NCI-H774 (cell line): Measurements from ENCODE around the gene EHBP1L1.

Experiments used
- DNase-seq: peaks from one replicate; lab custom pipeline; 2025; lab: John Stamatoyannopoulos, UW

Gene EHBP1L1

GRCh38 chr11:65595131-65595530, 19.3 kb downstream of the EHBP1L1 start:
- DNase-seq: no peak

GRCh38 chr11:65595543-65596281, 19.9 kb downstream of the EHBP1L1 start, which contains the start of gene KCNK7:
Gene KCNK7 (minus strand): TSS chr11:65595800. CDS start chr11:65595772, 28 bp downstream.
- no peak for DNase-seq

DNA sequence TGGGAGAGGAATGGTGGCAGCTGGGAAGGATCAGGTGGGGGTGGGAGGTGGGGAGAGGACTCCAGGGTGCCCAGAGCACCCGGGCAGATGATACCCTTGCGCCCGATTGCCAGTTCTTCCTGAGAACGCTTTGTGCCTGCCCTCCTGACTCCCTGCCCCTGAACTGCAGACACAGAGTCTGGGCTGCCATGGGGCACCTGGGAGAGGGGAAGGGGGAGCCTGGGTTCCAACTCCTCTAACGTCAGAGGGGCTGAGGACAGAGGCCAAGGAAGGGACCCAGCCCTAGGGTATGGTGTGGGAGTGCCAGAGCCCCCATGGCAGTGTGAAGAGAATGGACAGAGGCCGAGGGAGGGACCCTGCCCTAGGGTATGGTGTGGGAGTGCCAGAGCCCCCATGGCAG, 20.7 kb downstream of the EHBP1L1 start:
- DNase-seq: no peak

- no peak for DNase-seq
Measured at GRCh38 chr11:65598258-65598699, 22.4 kb downstream of the EHBP1L1 start.

DNA sequence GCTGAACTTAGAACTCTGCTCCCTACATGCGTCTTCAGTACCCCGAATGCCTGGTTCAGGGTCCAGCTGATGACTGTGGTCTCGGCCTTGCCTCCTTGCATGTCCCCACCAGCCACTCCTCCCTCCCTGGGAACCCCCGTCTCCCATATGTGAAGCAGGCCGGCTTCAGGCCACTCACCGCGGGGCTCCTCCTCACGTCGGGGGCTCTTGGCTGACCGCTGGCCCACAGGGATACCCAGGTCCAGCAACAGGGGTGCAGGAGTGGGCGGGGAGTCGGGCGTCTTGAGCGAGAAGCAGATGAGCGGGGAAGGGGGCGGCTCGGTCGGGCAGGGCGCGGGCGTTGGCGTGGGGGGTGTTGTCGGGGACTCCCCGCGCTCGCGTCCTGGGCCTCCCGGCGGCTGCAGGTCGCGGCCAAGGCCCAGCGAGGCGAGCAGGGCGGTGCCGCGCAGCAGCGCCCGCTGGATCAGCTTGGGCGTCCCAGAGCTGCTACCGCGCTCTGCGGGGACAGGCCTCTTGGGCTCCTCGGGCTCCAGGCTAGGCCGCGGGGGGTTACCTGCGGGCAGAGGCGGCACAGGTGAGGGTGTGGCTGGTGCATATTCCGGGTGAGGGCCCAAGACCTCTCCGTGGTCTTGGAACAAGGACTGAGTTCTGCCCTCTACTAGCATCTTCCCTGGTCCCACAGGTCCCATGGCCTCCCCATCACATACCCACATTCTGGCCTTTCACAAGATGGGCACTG, 23.5 kb downstream of the EHBP1L1 start:
- no peak for DNase-seq

DNA sequence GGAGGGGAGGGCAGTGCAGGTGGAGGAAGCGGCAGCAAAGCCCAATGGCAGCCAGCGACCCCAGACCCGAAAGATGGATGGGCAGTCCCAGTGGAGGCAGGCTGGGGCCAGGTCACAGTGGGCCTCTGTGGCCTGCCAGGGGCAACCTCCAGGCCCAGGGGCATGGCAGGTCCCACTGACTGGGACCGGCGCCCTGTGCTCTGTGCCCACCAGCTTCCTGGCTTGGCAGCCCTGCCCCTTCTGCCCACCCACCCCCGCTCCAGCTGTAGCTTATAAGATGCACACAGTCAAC, 24.0 kb downstream of the EHBP1L1 start:
- DNase-seq: no peak

GRCh38 chr11:65604258-65604657, 28.4 kb downstream of the EHBP1L1 start:
- DNase-seq: no peak

DNA sequence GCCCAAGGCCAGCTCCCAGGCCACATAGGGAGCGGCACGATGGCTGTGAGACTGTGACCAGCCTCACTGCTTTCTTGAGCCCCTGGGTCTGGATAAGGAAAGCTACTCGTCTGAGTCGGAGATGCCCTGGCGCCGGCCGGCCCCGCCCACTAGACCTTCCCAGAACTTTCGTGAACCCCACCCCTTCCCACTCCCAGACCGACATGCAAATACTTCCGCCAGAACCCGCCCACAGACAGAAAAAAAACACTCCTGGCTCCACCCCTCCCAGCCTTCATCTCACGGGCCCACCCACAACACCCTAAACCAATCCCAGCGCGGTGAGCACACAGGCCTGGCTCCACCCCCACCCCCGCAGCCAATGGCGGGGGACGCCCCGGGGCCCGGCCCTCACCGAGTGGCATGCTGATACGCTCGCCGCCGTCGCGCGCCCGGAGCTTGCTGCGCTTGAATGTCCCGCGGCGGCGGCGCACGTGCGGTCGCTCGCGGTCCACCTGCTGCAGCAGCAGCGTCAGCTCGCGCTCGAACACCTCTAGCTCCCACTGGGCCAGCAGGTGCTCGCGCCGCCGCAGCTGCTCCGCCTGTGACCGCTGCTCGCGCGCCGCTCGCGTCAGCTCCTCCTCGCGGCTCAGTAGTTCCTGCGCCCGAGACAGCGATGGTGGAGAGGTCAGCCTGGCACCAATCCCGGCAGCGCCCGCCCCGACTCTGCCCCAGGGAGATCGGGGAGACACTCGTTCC, 31.2 kb downstream of the EHBP1L1 start:
- no peak for DNase-seq

DNA sequence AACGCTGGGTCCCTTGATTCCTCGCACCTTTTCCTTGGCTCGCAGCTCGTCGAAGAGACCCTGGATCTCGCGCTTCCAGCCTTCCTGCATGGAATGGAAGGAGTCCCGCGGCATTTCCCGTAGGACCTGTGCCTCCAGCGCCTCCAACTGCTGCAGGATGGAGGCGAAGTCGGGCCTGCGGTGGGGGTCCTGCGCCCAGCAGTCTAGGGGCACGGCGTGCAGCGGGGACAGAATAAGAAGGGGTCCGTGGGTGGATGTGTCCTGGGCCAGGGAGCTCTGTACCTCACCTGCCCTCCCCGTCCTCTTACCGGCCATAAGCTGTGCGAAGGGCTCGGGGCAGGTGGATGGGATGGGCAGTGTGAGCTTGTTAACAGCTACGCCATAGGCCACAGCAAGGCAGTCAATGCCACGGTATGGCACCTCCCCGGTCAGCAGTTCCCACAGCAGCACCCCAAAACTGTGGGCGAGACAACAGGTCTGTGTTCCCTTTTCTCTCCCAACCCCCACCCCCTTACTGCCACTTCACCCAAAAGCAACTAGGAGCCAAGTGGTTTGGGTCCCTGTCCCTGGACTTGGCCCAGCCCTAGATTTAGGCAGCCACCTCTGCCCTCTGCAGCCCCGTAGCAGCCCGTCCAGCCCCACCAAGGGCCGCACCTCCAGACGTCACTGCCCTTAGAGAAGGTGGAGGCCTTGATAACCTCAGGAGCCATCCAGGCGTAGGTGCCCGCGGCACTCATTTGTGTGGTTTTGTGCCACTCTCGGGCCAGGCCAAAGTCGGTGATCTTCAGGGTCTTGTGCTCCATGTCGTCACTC, 32.0 kb downstream of the EHBP1L1 start:
- DNase-seq: no peak

DNA sequence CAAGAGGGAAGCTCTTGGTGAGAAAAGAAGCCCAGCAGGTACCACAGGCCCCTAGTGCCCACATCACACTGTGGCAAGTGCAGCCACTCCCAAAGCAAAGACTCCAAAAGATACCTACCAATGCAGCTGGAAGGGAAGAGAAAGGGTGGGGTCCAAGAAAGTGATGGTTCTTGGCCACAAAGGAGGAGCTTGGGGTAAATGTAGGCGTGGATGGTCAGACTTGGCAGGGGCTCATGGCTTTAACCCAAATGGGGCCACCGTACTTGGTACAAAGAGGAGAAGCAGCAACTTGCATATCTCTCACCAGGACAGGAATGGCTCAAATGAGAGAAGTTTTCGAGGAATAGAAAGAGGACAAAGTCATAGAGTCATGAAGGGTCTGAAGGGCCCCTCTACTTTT, 33.4 kb downstream of the EHBP1L1 start:
- DNase-seq: no peak

DNA sequence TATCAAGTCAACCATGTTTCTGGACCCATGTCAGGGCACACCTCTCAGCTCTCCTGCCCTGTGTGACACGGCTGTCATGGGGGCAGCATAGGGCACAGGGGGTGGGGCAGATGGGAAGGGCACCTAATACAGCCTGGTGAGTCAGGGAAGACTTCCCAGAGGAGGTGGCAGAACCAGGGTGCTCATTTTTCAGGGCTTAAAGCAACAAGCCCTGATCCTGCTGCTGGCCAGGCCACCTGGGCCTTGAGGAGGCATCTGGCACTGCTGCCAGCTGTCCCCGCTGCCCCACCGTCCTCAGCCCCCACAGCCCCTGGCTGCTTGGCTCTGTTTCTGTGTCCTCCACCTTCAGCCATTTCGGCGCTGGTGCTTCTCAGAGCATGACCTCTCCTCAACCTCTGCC, 33.8 kb downstream of the EHBP1L1 start:
- no peak for DNase-seq

DNA sequence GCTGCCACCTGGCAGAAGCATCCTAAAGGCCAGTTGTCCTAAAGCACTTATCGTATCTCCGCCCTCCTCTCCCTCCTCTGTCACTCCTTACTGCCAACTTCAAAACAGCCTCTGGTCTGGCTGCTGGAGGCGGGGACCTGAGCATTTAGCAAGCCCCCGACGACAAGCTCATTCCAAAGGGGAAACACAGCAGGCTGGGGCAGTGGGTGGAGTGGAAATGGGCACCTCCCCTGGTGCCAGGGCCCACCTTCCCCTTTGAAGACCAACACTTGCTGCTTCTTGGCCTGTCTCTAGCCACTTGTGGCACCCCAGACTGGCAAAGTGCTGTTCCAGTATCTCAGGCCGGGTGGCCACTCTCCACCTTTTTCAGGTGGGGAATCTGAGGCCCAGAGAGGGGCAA, 34.6 kb downstream of the EHBP1L1 start:
- no peak for DNase-seq

DNA sequence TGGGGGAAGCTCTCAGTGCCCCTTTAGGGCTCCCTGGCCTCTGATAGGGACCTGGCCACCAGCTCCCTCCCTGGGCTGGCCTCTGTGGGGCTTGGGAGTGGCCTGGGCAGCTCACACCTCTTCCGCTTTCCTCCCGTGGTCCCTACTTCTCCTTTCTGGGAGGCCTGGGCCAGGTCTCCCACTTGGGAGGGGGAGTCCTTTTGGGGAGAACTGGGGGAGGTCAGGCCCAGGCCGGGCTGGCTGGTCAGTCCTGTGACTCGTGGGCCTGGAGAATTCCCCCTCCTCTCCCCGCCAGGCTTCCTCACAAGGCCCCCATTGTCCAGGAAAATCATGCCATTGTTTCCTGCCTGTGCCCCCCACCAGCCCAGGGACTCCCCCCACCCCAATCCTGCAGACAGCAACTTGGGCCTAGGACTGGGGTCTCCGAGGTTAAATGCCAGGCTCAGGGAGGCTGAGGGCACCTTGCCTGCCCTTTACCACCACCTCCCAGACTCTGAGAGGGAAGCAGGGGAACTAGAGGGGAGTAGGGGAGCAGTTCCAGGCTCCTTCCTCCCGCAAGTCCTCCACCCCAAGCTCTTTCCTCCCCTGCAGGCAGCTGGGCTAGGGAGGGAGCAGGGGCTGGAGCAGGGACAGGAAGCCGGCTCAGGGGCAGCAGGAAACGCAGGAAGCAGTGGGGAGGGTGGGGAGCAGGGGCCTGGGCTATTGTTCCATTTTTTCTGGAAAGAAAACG, 35.3 kb downstream of the EHBP1L1 start:
- no peak for DNase-seq

- DNase-seq: no peak
Measured at GRCh38 chr11:65611758-65612603, 36.1 kb downstream of the EHBP1L1 start.

GRCh38 chr11:65612691-65613090, 36.8 kb downstream of the EHBP1L1 start:
- DNase-seq: no peak

DNA sequence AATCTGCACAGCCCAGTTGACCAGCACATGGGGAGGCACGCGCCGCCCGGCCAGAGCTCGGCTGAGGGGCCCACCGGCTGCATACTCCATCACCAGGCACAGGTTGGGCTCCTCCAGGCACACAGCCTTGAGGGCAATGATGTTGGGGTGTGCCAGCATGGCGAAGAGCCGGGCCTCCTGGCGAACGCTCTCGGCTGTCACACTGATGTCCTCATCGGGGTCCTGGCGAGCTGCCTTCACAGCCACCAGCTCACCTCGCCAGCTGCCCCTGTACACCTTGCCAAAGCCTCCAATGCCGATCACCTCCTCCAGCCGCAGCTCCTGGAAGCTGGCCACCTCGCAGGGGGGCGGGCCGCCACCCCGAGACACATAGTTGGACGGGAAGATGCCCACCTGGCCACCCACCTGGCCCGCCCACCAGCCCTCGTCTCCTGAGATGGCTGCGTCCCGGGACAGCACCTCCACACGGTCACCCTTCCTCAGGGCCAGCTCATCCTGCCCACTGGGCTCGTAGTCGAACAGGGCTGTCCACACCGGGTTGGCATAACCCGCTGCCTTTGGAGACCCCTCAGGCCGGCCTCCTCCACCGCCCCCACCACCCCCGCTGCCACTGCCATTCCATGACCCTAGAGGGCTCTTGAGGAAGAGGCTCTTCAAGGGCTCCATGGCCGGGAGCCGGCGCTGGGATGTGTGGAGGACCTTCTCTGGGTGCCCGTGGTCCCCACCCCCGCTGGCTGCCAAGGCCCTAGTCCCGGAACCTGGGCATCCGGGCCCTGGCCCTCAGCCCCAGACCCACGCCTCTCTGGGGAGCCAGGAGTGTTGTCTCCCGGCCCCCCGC, 37.5 kb downstream of the EHBP1L1 start:
- DNase-seq: no peak

GRCh38 chr11:65615229-65615949, 39.5 kb downstream of the EHBP1L1 start, which contains the start of gene PCNX3:
Gene PCNX3 (plus strand): TSS chr11:65615776. CDS start chr11:65616312, 536 bp downstream.
- peak; percentile 100 for DNase-seq

- DNase-seq: peak; percentile 8
Measured at GRCh38 chr11:65615950-65616574, 40.2 kb downstream of the EHBP1L1 start.
